ENCODE measurements around the gene FOXC1.
A peak's percentile ranks its signal among the peaks of the same experiment; 100 is the strongest.

Gene FOXC1

DNA sequence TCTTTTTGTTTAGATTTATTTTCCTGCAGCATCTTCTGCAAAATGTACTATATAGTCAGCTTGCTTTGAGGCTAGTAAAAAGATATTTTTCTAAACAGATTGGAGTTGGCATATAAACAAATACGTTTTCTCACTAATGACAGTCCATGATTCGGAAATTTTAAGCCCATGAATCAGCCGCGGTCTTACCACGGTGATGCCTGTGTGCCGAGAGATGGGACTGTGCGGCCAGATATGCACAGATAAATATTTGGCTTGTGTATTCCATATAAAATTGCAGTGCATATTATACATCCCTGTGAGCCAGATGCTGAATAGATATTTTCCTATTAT lies 3.2 kb downstream of the FOXC1 start:
- DNase-seq = no peak

GRCh38 chr6:1613346-1613687 lies 3.6 kb downstream of the FOXC1 start:
- no peak for DNase-seq

DNA sequence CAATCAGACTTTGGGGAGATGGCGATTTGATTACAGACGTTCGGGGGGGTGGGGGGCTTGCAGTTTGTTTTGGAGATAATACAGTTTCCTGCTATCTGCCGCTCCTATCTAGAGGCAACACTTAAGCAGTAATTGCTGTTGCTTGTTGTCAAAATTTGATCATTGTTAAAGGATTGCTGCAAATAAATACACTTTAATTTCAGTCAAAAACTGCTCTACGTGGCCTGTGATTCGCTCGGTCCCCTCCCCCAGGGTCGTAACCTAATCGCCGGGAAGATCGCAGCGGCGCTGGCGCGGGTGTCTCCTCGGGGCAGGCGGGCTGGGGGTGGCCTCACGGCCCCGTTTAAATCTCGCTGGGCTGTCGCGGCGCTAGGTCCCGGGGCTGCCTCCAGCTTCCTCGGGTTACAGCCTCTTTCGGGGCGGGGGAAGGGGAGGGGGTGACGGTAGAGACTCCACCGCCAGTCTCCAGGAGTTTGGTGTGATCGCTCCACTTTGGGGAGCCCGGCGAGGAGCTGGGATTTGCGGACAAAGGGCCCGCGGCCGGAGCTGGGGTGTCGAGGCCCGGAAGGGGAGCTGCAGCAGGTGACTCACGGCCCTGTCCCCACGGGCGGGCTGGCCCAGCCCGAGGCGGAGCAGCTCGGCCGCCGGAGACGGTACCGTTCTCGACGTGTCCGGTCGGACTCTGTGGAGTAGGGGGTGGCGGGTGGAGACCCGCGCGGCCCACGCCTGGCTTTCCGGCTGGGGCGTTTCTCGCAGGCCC lies 4.2 kb downstream of the FOXC1 start:
- peak; percentile 66 for DNase-seq

- no peak for DNase-seq
Observed at GRCh38 chr6:1614448-1615150, 4.9 kb downstream of the FOXC1 start.

- DNase-seq = no peak
Observed at GRCh38 chr6:1615151-1615852, 5.6 kb downstream of the FOXC1 start.

- DNase-seq = no peak
Observed at GRCh38 chr6:1615853-1616420, 6.2 kb downstream of the FOXC1 start.

DNA sequence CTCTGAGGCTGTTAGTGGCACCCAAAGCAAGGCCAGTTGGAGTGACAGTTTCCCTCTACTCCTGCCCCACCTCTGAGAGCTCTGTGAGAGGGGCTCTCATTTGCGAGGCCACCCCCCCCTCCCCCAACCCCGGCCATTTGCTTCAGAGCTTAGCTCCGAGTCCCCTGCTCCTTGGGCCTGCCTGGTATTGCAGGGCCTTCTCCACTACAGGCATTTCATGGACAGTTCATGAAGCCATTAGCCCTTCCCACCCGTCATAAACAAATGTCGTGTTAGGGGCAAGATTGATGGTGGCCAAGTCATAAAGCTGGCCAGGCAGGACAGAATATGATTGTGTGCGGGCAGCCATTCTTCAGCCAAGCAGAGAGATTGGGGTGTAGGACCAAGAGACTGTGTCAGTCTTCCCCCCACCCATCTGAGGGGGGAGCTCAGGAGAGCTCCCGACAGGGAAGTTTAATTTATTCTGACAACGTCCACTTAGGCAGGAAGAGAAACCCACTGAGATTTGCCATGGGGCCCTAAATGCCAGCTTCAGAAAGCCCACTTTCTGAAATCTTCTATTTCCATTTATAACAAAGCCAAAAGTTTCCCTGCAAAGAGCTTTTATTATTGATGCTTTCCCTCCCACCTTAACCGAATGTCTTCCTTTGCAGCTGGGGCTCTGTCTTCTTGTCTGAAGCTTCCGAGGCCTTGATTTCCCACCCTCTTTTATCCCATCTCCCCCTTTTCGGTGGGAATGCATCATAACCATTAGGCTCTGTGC lies 7.2 kb downstream of the FOXC1 start:
- no peak for DNase-seq

GRCh38 chr6:1617466-1618310 lies 8.0 kb downstream of the FOXC1 start:
- no peak for DNase-seq

GRCh38 chr6:1618311-1619097 lies 8.8 kb downstream of the FOXC1 start:
- DNase-seq = no peak

DNA sequence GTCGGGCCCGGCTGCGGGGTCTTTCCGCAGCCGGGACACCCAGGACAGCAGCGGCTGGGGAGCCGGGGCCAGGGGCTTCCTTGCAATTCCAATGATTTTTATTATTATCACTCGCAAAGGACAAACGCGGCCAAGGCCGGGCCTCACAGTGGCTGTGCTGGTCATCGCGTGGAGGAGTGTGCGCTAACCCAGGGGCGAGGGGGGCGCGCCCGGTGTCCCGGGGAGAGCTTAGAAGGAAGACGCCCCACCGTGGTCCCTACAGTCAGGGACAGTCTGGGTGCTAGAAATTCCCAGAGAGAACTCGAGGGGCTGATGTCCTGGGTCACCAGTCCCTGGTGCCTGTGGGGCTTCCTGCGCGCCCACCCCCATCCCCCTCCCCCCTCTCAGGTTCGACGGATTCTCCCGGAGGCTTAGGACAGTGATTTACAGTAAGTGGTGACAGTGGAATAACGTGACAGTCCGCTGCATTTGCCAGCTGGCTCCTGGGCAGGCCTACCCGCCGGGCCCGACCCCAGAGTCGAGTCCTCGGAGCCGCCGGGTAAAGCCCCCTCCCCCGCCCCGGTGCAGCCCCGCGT lies 9.5 kb downstream of the FOXC1 start:
- no peak for DNase-seq

GRCh38 chr6:1619673-1620503 lies 10.2 kb downstream of the FOXC1 start:
- DNase-seq = no peak

DNA sequence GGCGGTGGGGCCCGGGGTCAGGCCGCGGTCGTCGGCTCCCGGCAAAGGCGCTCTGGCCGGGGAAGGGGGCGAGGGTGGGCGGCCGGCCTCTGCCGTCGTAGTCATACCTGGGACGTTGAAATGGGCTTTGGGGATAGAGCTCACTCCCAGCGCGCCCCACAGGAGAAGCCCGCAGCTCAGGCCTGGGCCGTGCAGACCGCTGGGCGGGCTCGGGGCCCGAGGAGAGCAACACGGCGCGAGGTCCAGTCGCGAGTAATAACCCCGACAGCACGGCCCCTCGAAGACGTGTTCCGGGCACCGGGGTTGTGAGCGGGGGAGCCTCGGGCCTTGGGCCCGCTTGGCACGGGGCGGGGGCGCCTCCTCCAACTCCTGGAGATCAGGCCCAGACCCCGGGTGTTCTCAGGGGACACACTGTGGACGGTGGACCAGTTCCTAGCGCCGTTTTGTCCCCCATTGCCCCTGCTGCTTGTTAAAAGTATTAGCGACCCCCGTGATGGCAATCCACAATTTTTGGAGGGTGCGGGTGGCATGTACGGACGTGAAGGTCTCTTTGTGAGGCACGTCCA lies 10.9 kb downstream of the FOXC1 start:
- no peak for DNase-seq

DNA sequence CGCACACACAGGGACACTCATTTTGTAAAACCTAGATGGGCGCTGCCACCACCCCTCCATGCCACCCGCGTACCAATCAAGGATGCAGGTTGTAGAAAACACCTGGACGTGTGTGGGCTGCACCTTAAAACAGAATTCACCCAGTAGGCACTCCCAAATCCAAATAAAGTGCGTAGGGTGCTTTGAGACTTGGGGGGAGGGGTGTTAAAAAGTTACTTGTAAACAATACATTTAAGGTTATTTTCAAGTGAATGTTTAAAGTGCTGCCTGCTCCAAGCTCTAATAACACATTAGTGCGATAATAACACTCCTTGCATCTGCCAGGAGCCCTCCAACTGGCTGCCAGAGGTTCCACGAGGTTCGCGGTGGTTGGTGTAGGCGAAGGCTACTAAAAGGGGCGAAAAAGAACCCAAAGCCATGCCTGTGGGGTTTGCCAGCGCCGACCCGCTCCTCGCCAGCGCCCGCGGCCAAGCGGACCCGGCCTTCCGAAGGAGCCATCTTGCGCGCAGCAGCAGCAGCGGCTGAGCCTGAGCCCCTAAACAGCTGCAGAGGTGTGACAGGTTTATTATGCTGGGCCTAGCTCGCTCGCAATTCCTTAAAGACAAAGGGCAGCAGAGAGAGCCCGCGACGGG lies 11.5 kb downstream of the FOXC1 start:
- no peak for DNase-seq

GRCh38 chr6:1622220-1622850 lies 12.6 kb downstream of the FOXC1 start:
- no peak for DNase-seq

DNA sequence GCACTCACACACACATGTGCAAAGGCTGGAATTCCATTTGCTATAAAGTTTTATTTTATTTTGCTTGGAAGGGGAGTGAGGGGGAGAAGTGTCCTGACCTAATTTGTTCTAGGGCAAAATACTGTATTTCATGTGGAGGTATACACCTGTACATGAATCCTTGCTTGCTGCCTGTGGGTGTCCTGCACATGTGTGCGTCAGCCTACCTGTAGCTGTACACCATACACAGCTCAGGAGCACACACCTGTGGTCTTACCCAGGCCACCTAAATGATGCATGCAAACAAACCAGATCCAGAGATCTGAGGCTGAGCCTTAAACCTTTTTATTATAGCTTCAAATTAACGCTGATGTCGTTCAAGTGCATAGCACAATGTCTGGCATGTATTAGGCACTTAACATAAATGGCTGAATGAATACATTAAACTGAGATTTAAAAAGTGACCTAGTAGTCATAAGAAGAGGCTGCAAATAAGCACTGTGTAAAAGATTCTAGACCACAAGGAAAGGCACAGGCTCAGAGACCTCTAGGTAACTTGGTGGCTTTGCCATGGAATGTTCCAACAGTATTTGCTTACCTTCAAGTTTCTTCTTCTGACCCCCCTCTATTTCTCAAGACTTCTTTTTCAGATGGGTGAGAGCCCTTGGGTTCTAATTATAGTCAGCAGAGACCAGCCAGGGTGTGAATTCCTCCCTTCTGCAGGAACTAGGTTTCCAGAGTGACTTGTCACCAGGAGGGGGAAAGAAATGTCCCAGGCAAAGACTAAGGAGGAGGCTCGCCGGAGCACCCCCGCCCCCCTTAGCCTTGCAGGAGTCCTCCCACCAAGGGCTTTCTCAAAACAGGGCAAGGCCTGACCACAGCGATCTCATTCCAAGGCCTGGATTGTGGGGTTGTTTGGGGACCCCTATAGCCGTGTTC lies 13.4 kb downstream of the FOXC1 start:
- no peak for DNase-seq

DNA sequence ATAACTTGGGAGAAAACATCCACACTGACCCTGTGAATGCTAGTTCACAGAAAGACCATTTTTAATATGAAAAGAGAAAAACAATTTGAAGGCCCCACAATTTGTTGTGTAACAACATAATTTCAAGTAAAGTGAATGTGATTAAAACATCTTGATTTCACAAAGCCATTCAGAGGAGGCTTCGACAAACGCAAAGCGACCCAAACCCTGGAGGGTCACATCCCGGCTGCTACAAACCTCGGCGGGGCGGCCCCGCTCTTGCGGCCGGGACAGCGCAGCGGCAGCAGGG lies 14.0 kb downstream of the FOXC1 start:
- DNase-seq = no peak

- no peak for DNase-seq
Observed at GRCh38 chr6:1624058-1624850, 14.5 kb downstream of the FOXC1 start.
